ENCODE results near the gene ABCC10.
A peak's percentile ranks its signal among the peaks of the same experiment; 100 is the strongest.
"Not testable (repeated sequence)": the region's sequence is repeated elsewhere in the genome, so short reads cannot be mapped to it uniquely, and the experiment has no call there.

Gene ABCC10

GRCh38 chr6:43427406-43428111 is at the start of gene ABCC10:
Gene ABCC10, plus strand, starts transcription at chr6:43427541. Its CDS starts 438 bp downstream, at chr6:43427979.
- peak; percentile 96 for DNase-seq

- DNase-seq = no peak
Observed at GRCh38 chr6:43377710-43378229, 49.6 kb upstream of the ABCC10 start.

GRCh38 chr6:43378631-43379030 is 48.7 kb upstream of the ABCC10 start:
- no peak for DNase-seq

GRCh38 chr6:43380858-43381257 is 46.5 kb upstream of the ABCC10 start:
- DNase-seq = not testable (repeated sequence)

GRCh38 chr6:43383021-43383667 is 44.2 kb upstream of the ABCC10 start:
- DNase-seq = no peak

- no peak for DNase-seq
Observed at GRCh38 chr6:43386492-43386891, 40.8 kb upstream of the ABCC10 start.

- DNase-seq = no peak
Observed at GRCh38 chr6:43389730-43390295, 37.5 kb upstream of the ABCC10 start.

GRCh38 chr6:43390753-43391439 is 36.4 kb upstream of the ABCC10 start:
- not testable (repeated sequence) for DNase-seq

GRCh38 chr6:43391440-43392031 is 35.8 kb upstream of the ABCC10 start:
- peak; percentile 42 for DNase-seq

GRCh38 chr6:43393133-43393532 is 34.2 kb upstream of the ABCC10 start:
- DNase-seq = not testable (repeated sequence)

- no peak for DNase-seq
Observed at GRCh38 chr6:43393602-43394001, 33.7 kb upstream of the ABCC10 start.

GRCh38 chr6:43394982-43395381 is 32.4 kb upstream of the ABCC10 start:
- no peak for DNase-seq

- no peak for DNase-seq
Observed at GRCh38 chr6:43395776-43396175, 31.6 kb upstream of the ABCC10 start.

GRCh38 chr6:43396408-43397149 is 30.8 kb upstream of the ABCC10 start:
- no peak for DNase-seq

GRCh38 chr6:43399932-43400487 is 27.3 kb upstream of the ABCC10 start:
- DNase-seq = no peak

GRCh38 chr6:43401730-43402129 is 25.6 kb upstream of the ABCC10 start:
- no peak for DNase-seq

- DNase-seq = no peak
Observed at GRCh38 chr6:43402820-43403219, 24.5 kb upstream of the ABCC10 start.

- no peak for DNase-seq
Observed at GRCh38 chr6:43405354-43405753, 22.0 kb upstream of the ABCC10 start.

GRCh38 chr6:43407296-43407695 is 20.0 kb upstream of the ABCC10 start:
- no peak for DNase-seq

- DNase-seq = no peak
Observed at GRCh38 chr6:43408259-43408658, 19.1 kb upstream of the ABCC10 start.

GRCh38 chr6:43410776-43411175 is 16.6 kb upstream of the ABCC10 start:
- DNase-seq = not testable (repeated sequence)

- no peak for DNase-seq
Observed at GRCh38 chr6:43412541-43412940, 14.8 kb upstream of the ABCC10 start.

Measured in activated naive CD4-positive, alpha-beta T cell treated with Interleukin-2 at 50 U/mL for 16 hours (primary cell).